GM10248 (cell line): ENCODE measurements around the gene SOX2.

ENCODE experiments used
- CTCF ChIA-PET: fragments of 300-600 bp; sonication (Branson Sonifier 250); formaldehyde crosslinking; extraction: SDS; loops from one replicate; lab custom pipeline; 2021; ENCODE audit warnings: antibody characterized with exemption; lab: Yijun Ruan, JAX
- POLR2A ChIA-PET: fragments of 350-650 bp; sonication (Branson Sonifier 250); formaldehyde crosslinking; extraction: SDS; loops from one replicate; lab custom pipeline; 2020; ENCODE audit warnings: antibody characterized with exemption; lab: Yijun Ruan, JAX
- DNase-seq: peaks from one replicate; pipeline ENCODE4 v3.0.0; 2012; ENCODE audit errors: extremely low spot score
- TF ChIP-seq, protein P1 (sequence below): IDR thresholded peaks from 2 replicates; pipeline ENCODE4 v1.5.1; 2012; ENCODE audit warnings: mild to moderate bottlenecking, low read depth; ENCODE audit errors: extremely low read depth, missing control alignments, control extremely low read depth

The SOX2 gene

DNA sequence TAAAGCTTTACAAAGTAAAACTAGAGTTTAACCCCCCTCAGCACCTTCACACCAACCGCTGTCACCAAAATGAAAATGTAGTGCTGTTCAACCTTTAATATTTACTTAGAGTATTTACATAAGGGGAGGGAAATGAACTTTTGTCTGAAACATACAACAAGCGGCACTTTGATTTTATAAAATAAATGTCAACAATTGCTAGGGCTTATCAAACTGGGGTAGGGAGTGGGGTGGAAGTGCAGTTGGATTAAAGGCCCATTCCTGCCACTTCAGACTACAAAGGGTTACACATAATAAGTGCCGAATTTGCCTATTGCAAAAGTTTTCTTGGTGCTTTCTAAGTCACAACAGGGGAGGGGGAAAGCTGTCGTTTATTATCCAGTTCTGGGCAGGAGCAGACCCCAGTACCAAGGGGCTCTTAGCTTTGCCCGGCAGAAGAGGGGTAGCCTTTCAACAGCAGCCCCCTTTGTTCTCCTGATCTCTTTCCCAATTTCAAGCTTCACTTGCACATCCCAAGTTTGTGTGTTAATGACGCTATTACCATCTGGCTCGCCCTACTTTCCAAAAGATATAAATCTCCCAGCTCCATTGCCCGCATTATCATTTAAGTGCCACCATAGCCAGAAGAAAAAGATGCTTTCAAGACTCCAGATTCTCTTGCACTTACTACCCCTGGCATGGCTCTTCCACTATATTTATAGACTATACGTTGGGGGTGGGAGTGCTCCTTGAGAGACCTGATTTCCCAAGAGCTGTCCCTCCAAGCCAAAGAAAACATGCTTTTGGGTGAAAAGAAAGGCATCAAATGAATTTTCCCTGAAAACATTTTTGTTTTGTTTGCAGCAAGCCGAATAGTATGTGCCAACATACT is 17.0 kb downstream of the SOX2 start:
- DNase-seq, result no peak
- TF ChIP-seq, protein P1, sequence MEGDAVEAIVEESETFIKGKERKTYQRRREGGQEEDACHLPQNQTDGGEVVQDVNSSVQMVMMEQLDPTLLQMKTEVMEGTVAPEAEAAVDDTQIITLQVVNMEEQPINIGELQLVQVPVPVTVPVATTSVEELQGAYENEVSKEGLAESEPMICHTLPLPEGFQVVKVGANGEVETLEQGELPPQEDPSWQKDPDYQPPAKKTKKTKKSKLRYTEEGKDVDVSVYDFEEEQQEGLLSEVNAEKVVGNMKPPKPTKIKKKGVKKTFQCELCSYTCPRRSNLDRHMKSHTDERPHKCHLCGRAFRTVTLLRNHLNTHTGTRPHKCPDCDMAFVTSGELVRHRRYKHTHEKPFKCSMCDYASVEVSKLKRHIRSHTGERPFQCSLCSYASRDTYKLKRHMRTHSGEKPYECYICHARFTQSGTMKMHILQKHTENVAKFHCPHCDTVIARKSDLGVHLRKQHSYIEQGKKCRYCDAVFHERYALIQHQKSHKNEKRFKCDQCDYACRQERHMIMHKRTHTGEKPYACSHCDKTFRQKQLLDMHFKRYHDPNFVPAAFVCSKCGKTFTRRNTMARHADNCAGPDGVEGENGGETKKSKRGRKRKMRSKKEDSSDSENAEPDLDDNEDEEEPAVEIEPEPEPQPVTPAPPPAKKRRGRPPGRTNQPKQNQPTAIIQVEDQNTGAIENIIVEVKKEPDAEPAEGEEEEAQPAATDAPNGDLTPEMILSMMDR, result no peak
- ChIA-PET CTCF (interaction anchor here (0.9 to 3.0 kb wide), 9 partner anchors 11 to 955 kb away, joined by 3 to 24 read pairs (median 4); no protein-coding TSS in a partner anchor), POLR2A (no interaction called here)

DNA sequence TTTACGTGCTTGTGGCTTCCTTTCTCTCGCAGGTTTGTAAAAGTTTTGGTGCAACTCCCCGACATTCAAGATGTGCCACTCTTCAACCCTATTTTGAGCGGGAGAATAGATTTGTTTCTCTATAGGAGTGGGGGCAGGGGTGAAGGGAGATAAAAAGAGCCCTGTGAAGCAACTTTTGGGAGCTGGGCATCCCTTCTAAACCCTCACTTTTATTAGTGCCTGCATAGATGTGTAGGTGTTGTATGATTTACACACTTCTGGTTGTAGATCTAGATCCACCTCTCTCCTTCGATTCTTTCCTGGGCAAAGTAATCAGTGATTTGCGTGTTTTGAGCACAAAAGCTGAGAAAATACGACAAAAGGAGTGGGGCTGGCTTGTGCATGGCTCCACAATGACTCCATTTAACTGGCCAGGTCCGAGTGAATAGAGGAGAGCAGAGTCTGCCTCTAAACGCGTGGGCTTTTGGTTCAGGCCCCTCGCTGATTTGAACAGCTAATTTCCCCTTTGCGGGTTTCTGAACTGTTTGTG is 17.7 kb downstream of the SOX2 start:
- ChIA-PET POLR2A (no interaction called here), CTCF (interaction anchor here (0.9 to 2.0 kb wide), 4 partner anchors 12 to 28 kb away, joined by 3 to 17 read pairs (median 5); no protein-coding TSS in a partner anchor)
- no peak for DNase-seq
- TF ChIP-seq, protein P1, result no peak

DNA sequence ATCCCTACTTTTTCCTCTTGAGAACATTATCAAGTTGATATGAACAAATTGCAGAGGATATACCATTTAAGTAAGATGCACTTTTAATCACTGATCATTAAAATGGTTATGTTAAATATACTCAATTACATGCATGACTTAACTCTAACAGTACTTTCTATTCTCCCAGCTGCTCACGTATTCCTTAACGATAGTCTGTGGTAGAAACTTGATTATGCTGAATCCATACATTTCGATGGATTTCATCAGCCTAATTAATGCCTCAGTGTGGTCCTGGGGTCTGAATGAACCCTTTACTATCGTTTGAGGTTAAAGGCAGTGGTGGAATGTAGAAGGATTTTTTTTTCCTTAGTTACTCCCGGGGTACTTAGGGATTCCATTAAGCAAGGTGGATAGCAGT is 18.6 kb downstream of the SOX2 start:
- TF ChIP-seq, protein P1, result no peak
- CTCF ChIA-PET, result interaction anchor here (0.9 to 2.0 kb wide), 2 partner anchors 21 to 29 kb away, joined by 3 to 17 read pairs; no protein-coding TSS in a partner anchor
- POLR2A ChIA-PET, result no interaction called here
- no peak for DNase-seq

DNA sequence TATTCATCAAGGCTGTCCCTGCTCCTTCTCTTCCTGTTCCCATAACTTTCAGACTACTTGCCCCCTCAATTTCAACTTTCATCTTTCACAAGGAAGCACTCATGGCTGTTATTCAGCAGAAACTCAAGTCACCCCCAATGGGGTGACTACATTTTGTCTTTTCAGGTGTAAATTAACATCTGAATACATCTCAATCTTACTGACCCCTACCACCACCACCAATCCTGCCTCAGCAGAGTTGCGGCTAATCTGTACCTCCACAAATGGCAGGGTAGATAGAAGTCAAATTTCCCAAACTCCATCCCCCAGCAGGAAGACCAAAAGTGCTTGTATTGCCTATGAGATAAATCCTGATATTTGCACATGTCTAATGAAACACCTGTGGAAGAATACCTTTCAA is 19.2 kb downstream of the SOX2 start:
- ChIA-PET POLR2A (no interaction called here), CTCF (no interaction called here)
- TF ChIP-seq, protein P1, result no peak
- DNase-seq, result no peak

DNA sequence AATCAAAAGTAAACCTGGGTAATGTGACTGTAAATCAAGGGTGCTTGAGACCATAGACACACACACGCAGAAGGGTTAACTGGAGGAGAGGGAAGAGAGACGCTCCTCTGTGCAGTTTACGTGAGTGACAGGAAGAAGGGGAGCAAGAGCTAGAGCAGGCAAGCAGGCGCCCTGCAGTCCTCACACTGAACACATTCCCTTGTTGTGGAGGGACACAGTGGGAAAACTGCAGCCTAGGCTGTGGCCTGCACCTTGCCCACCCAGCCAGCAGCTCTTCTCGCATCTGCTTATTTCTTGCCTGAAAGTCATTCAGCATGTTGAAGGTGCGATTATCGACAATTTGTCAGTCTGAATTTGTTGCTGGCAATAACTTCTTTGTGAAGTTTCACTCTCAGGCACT is 24.2 kb downstream of the SOX2 start:
- ChIA-PET POLR2A (no interaction called here), CTCF (no interaction called here)
- DNase-seq, result no peak
- TF ChIP-seq, protein P1, result no peak

DNA sequence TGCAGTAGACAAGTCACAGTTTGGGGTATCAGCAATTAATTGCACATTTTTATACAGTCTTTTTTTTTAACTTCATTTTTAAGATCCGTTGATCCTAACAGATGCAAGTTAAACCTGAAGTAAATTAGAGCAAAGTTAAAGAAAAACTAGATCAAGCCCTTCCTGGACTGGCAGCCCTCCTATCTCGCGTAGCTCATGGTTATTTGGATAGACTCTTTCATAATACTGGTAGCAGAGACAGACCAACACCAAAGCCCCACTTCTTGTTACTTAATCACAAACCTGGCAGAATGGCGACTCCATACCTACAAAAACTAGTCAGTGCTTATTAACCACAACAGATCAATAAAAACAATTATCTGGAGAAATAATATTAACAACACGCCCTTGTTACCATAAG is 26.8 kb downstream of the SOX2 start:
- ChIA-PET CTCF (no interaction called here), POLR2A (no interaction called here)
- TF ChIP-seq, protein P1, result no peak
- no peak for DNase-seq
